GM18520 (cell line): ENCODE results near the gene NIF3L1.
A peak's percentile ranks its signal among the peaks of the same experiment; 100 is the strongest.

Experiments
- ATAC-seq: cut with Tn5 transposase; IDR thresholded peaks from one replicate; pipeline ENCODE4 v1.9.1; 2021; ENCODE audit not compliant: unreplicated experiment

NIF3L1 gene

DNA sequence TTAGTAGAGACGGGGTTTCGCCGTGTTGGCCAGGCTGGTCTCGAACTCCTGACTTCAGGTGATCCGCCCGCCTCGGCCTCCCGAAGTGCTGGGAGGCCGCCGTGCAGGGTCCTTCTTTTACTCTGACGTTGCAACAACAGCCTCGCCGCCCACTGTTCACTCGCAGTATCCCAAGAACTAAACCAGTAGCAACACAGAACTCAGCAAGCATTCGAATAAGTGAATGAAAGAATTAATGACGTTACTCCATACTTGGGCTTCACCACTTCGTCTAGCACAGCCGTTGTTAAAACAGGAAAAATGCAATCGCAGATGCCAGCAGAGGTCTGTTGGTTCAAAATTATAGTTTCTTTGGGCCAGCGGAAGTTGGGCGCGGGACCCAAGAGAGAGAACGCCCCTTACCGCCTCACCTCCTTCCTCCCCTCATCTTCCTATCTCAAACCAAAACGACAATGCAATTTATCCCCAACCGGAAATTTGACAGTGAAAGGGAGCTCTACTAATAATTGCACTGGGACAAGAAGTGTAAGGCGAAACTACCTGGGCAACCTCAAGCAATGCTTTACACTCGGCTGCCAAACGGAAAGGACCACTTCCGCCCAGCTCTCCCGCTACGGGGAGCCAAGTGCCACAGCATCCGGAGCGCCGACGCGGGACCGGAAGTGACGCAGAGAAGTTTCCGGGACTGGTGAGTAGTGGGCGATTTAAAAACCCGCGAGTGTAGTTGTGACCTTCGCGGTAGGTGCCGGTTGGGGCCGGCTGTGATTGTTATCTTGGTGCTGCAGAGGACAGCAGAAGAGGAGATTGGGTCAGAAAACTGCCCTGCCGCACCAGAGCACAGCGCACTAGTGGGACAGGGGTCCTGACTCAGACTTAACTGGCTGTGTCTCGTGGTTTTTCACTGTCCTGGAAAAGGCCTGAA, at the start of gene NIF3L1, which contains the start of gene PPIL3:
Gene NIF3L1, plus strand, starts transcription at position 668 of the 922 bp plus-strand sequence. CDS start 2,573 bp downstream, outside the sequence.
Gene PPIL3, minus strand, starts transcription at position 374 of the 922 bp plus-strand sequence. CDS start 1,462 bp downstream, outside the sequence.
- ATAC-seq, result peak; percentile 91

GRCh38 chr2:200839513-200839912, 49.7 kb upstream of the NIF3L1 start:
- no peak for ATAC-seq

GRCh38 chr2:200843993-200844948, 44.9 kb upstream of the NIF3L1 start:
- no peak for ATAC-seq

GRCh38 chr2:200845194-200845593, 44.0 kb upstream of the NIF3L1 start:
- no peak for ATAC-seq

DNA sequence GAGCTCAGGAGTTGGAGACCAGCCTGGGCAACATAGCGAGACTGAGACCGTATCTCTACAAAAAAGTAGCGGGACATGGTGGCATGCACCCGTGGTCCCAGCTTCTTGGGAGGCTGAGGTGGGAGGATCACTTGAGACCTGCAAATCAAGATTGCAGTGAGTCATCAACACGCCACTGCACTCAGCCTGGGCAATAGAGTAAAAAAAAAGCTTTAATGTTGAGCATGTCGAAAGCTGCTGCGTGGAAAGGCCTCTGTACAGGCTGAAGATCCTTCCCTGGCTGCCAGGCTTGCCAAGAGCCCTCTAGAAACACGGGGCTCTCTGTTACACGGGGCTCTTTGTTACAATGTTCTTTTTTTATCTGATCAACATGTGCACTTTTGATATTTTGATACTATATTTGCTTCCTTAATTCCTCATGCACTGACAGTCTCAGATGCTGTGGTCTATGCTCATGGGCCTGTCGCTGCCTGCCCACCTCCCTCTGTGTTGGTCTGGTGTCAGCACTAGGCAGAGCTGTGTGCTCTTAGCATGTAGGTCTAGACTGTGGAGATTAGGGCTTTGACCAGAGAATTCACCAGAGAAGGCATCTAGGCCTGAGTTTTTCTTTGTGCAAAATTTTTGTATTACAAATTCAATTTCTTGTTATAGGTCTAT, 43.4 kb upstream of the NIF3L1 start:
- no peak for ATAC-seq

DNA sequence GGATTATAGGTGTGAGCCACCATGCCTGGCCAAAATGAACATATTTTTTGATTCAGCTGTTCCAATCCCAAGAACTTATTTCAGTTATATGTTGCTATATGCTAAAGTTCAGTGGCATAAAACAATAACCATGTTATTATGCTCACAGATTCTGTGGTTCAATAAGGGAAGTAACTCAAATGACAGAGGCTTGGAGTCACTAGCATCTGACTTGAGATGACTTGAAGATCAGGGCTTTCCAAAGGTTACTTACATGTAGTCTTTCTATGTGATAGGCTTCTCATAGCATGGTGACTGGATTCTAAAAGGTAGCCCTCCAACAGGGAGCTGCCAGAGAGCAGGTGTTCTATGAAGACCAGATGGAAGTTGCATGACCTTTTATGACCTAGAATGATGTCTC, 41.9 kb upstream of the NIF3L1 start:
- no peak for ATAC-seq

DNA sequence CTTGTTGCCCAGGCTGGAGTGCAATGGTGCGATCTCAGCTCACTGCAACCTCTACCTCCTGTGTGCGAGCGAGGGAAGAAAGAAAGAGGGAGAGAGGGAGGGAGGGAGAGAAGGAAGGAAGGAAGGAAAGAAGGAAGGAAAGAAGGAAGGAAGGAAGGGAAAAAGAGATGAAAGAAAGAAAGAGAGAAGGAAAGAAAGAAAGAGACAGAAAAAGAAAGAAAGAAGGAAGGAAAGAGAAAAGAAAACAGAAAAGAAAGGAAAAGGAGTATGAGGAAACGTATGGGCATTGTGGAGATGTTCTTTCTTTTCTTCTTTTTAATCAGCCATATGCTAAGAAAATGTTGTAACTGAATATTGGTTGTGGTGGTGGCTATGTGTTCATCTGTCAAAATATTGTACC, 41.2 kb upstream of the NIF3L1 start:
- no peak for ATAC-seq

- no peak for ATAC-seq
Measured at GRCh38 chr2:200850512-200851256, 38.5 kb upstream of the NIF3L1 start.

DNA sequence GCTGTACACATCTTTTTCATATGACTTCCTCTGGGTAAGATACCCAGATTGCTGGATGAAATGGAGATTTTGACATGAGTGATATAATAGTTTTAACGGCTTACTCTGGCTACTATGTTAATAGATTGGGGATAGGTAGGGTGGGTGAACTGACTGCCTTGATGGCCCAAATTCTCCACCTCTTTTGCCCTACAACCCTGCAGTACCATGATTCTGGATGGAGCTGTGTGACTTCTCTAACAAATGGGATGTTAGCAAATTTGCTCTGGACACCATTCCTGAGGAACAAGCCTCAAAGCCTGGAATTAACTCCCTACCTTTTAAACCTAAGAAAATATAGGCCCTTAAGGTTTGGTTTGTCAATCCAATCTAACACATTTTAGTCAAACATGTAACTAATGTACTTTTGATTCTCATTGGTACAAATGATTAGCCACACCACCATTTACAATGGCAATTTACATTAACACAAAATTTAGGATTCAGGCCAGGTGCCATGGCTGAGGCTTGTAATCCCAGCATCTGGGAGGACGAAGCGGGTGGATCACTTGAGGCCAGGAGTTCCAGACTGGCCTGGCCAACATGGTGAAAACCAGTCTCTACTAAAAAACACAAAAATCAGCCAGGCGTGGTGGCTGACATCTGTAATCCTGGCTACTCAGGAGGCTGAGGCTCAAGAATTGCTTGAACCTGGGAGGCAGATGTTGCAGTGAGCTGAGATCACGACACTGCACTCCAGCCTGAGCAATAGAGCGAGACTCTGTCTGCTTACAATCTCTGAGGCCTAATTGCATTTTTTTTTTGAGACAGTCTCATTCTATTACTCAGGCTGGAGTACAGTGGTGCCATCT, 37.5 kb upstream of the NIF3L1 start:
- ATAC-seq, result no peak

- no peak for ATAC-seq
Measured at GRCh38 chr2:200852605-200853004, 36.6 kb upstream of the NIF3L1 start.

- ATAC-seq, result no peak
Measured at GRCh38 chr2:200856806-200857205, 32.4 kb upstream of the NIF3L1 start.

- no peak for ATAC-seq
Measured at GRCh38 chr2:200860092-200860795, 28.9 kb upstream of the NIF3L1 start.

DNA sequence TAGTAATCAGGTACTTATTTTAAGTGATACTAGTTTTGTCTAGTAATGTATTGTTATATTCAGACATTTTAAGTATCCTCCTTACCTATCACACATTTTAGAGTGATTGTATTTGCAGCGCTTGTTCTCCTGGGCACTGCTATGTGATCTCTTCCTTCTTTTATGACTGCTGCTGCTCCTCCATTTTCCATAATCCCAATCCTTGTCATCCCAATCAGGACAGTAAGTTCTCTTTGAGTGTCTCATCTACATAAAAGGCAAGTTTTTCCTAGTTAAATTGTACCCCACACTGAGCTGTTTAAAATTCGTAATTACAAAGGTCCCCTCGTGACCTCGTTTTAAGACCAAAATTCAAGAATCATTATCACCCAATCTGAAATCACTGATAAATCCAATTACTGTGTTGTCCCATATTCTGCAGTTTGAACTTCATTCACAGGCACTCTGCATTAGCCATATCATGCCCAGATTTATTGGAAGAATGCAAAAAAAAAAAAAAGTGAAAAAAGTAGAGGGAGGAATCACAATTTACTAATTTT, 27.5 kb upstream of the NIF3L1 start:
- no peak for ATAC-seq

GRCh38 chr2:200862532-200863000, 26.6 kb upstream of the NIF3L1 start:
- no peak for ATAC-seq

DNA sequence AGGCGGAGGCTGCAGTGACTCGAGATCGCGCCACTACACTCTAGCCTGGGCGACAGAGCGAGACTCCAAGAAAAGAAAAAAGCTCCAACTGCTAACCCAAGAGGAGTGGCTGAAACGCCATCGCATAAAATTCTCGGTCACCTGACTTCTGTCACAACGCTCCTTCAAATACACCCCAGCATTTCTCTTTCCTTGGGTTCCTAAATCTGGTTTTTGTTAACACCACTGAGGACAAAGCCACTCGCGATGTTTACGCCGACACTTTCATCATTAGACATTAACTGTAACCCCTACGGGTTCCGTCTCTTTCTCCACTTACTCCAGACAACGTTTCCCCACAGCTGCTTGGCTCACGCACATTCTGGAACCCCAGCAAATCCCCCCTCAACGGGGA, 25.4 kb upstream of the NIF3L1 start:
- ATAC-seq, result peak; percentile 3

- peak; percentile 83 for ATAC-seq
Measured at GRCh38 chr2:200864176-200865034, 24.8 kb upstream of the NIF3L1 start, which contains the start of gene CLK1. CLK1 (minus strand) TSS chr2:200864658; CDS start chr2:200861862, 2,796 bp downstream.

GRCh38 chr2:200869014-200869413, 20.2 kb upstream of the NIF3L1 start:
- no peak for ATAC-seq
